Stimulated activated CD8-positive, alpha-beta memory T cell treated with anti-CD3 and anti-CD28 coated beads, Interleukin-4, amount 100 ng/mL, for 4 hours (primary cell): Measurements from ENCODE around the gene MID1.

Source experiments
- DNase-seq, 2 donors: peaks; one replicate each; pipeline ENCODE4 v3.0.0-alpha.2; 2020; ENCODE audit warnings: low read depth in 2 of 2, low spot score in 1 of 2

Gene MID1

GRCh38 chrX:10447564-10448214 is 172.7 kb downstream of the MID1 start:
- no peak for DNase-seq

- no peak for DNase-seq
These were observed 176.2 kb downstream of the MID1 start for GRCh38 chrX:10444204-10444603.

DNA sequence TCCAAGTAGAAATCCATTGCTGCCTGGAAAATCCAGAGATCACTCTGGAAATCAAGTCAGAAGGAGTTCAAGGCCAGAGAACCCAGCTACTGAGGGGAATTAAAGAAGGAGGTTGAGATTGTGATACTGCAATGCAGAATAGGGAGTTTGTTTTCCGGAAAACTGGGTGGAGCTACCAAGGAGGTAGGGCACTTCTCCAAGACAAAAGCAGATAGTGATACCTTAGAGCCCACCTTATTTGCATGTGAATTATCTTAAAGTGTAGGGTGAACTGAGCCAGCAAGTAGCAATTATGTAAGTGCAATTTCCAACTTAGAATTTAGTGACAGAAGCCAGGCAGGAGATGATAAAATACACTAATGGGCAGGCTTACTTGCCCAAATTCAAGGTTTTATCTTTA is 178.9 kb downstream of the MID1 start:
- DNase-seq: no peak

- no peak for DNase-seq
These were observed 187.0 kb downstream of the MID1 start for GRCh38 chrX:10433296-10433965.

GRCh38 chrX:10429908-10430307 is 190.5 kb downstream of the MID1 start:
- no peak for DNase-seq

DNA sequence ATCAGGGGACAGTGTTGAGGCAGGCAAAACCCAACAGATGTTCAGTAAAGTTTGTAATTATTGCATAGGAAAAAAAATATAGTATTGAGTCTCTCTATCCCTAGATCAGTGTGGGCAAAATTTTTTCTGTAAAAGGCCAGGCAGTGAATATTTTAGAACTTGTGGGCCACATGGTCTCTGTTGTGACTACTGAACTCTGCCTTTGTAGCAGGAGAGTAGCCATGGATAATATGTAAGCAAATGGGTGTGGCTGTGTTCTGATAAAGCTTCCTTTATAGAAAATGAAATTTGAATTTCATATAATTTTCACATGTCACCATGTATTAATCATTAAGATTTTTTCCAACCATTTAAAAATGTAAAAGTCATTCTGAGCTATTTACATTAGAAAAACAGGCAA is 193.1 kb downstream of the MID1 start:
- DNase-seq: no peak

DNA sequence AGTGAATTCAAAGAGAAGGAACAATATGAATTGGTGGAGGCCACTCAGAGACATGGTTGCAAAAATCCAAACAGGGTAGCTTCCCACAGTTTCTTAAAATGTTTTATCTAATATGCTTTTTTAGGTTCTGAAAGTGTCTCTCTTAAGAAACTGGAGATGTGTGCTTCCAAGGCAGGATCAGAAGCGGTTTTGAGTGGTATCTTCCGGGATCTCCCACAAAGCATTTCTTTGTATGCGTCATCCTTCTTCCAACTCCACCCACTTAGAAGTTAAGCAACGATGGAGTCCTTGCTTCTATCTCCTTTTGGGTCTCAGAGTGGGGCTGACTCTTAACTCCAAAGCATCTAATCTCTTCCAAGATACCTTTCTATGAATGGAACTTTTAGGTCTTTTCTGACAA is 196.7 kb downstream of the MID1 start:
- DNase-seq: no peak

DNA sequence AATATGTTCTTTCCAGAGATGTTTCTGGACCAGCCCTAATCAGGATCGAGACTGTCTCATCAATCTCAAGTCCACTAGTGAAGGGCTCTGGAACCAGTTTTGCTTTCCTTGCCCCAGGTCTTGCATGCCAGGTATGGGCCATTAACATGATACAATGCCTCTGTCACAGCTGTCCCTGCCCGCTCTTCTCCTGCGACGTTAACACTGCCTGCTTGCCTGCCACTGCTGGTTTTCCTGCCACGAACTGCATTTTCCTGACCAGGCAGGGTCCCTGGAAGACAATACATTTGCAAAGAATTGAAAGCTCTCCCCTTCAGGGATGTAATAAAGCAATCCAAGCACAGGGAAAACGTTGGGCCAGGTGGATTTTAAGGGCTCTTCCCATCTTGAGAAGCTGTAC is 200.3 kb downstream of the MID1 start:
- DNase-seq: no peak

GRCh38 chrX:10416424-10416823 is 204.0 kb downstream of the MID1 start:
- DNase-seq: no peak

GRCh38 chrX:10415306-10416001 is 204.9 kb downstream of the MID1 start:
- DNase-seq: no peak

GRCh38 chrX:10414862-10415261 is 205.5 kb downstream of the MID1 start:
- no peak for DNase-seq

GRCh38 chrX:10414156-10414824 is 206.1 kb downstream of the MID1 start:
- no peak for DNase-seq

GRCh38 chrX:10404436-10404835 is 215.9 kb downstream of the MID1 start:
- no peak for DNase-seq

DNA sequence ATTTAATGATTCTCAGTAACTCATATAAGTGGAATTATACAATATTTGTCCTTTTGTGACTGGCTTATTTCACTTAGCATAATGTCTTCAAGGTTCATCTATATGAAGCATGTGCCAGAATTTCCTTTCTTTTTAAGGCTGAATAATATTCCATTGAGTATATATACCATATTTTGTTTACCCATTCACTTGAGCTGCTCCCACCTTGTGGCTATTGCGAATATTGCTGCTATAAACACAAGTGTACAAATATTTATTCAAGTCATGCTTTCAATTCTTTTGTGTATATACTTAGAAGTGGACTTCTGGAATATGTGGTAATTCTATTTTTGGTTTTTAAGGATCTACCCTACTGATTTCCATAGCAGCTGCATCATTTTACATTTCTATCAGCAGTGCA is 219.1 kb downstream of the MID1 start:
- DNase-seq: no peak

GRCh38 chrX:10399043-10399741 is 221.2 kb downstream of the MID1 start:
- no peak for DNase-seq

DNA sequence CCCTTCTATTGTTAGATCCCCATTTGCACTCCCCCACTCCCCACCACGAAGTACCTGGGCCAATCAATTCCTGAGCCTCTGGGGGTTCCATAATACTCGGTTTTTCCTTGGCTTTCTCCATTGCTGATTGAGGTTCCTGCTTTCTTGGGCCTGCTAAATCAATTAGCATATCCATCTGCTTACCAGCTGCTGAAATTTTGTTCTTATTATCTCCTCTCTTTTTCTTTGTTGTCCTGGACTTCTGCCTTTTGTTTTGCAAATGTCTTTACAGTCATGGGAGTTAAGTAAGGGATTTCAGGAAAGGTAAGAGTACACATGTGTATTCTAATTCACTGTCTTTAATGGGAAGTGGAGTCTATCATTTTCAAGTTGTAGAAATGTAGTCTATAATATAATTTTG is 222.2 kb downstream of the MID1 start:
- no peak for DNase-seq

GRCh38 chrX:10397349-10397748 is 223.0 kb downstream of the MID1 start:
- DNase-seq: no peak

GRCh38 chrX:10395643-10396042 is 224.7 kb downstream of the MID1 start:
- DNase-seq: no peak
